Measurements from ENCODE around the gene ARFGEF2. TPM values are rescaled to one million over a fixed set of nuclear protein-coding genes. Genes with fewer than 3 reads are reported as not detected.

Gene ARFGEF2
- total and polyA plus RNA-seq, 2 of the 4 experiments (the other 2 are of a cell fraction) = 10.3 to 39.1 TPM

- no TSS peak for BruUV-seq (replicated peaks)
- ChIA-PET POLR2A (ENCODE audit: unreplicated experiment) (interaction anchor here (0.7 kb wide), 1 partner anchor 1627 kb away, joined by 3 read pairs; no protein-coding TSS in a partner anchor), CTCF (no interaction called here)
- Histone ChIP-seq H2BK5ac (ENCODE audit: low read depth, low read length, poor library complexity, severe bottlenecking) (peak overlapping the region; percentile 76), H2BK20ac (ENCODE audit: low read depth, low read length) (peak overlapping the region; percentile 92), H3K27ac (ENCODE audit: insufficient read depth, low read length) (no peak overlapping the region; the same call in 1 of the 2 replicates), H3K27me3 (ENCODE audit: control insufficient read depth, insufficient read depth, low read length) (no peaks in the 10 kb centered on the region), H3K18ac (ENCODE audit: low read depth, low read length) (no peak overlapping the region; the same call in 1 of the 2 replicates), H3K4me1 (ENCODE audit: control insufficient read depth, insufficient read depth, low read length) (peaks cover 21% of the 10 kb centered on the region), H2AK5ac (ENCODE audit: low read depth, low read length) (peak overlapping the region; percentile 96), H4K5ac (ENCODE audit: low read depth, low read length) (peak overlapping the region; percentile 31; the same call in 1 of the 2 replicates), H3K23ac (ENCODE audit: low read depth, low read length) (peak overlapping the region; percentile 56; the same call in 1 of the 2 replicates), H4K91ac (ENCODE audit: insufficient read depth, low read depth, low read length) (peak overlapping the region; percentile 74), H3K14ac (replicated peaks; ENCODE audit: low read depth, low read length) (peak overlapping the region; percentile 90), H2BK120ac (ENCODE audit: low read depth, low read length) (peak overlapping the region; percentile 87), H3K9me1 (ENCODE audit: insufficient read depth, low read length) (peaks cover 27% of the 10 kb centered on the region), H2AK9ac (replicated peaks; ENCODE audit: low read depth, low read length, poor library complexity) (peak overlapping the region; percentile 91), H2AFZ (replicated peaks; ENCODE audit: low read length, poor library complexity) (peak overlapping the region; percentile 23), H4K8ac (ENCODE audit: low read depth in 2 of 2, low read length in 2 of 2) (peak overlapping the region; percentile 69 to 75; a peak in 3 of 4 replicates), H3K36me3 (ENCODE audit: control insufficient read depth, insufficient read depth, low read length) (no peaks in the 10 kb centered on the region), H3K56ac (ENCODE audit: extremely low read depth, insufficient read depth, low read length) (no peak overlapping the region; the same call in 1 of the 2 replicates), H3K9ac (ENCODE audit: low read depth, low read length) (no peak overlapping the region), H3K4me2 (ENCODE audit: low read depth, low read length) (peak overlapping the region; percentile 27; the same call in 1 of the 2 replicates), H3K4me3 (ENCODE audit: insufficient read depth, low read depth, low read length) (no peak overlapping the region), H3K9me3 (ENCODE audit: control insufficient read depth, insufficient read depth, low read length) (no peaks in the 10 kb centered on the region), H3K79me1 (ENCODE audit: low read depth in 1 of 2, low read length in 2 of 2) (peaks cover 42 to 71% of the 10 kb centered on the region in 2 experiments), H3K4ac (ENCODE audit: low read depth, low read length) (peak overlapping the region; percentile 86), H4K20me1 (ENCODE audit: insufficient read depth, low read length) (peaks cover 54% of the 10 kb centered on the region), H2BK15ac (ENCODE audit: low read depth, low read length) (peak overlapping the region; percentile 80; the same call in 2 of the 3 replicates)
- in situ Hi-C loops (cut with MboI; ENCODE audit: low sequenced_read_pairs) = no loop called here
- WGBS, 2 experiments (ENCODE audit: extremely low coverage in 2 of 2, insufficient read length in 1 of 2) = 100% methylated on average over 2 of the region's 15 CpGs; no CpG with 5 or more reads in 1 of the 2 experiments
- intact Hi-C loops (cut with micrococcal nuclease) = no loop called here
- ATAC-seq (ENCODE audit: low read depth) = no peak
- dilution Hi-C loops (cut with HindIII; ENCODE audit: low sequenced_read_pairs, unreplicated experiment) = no loop called here
- TF ChIP-seq USF2 (IDR thresholded peaks at IDR 0.05; ENCODE audit: low read depth, low read length) = no peak
- TF ChIP-seq BHLHE40 (IDR thresholded peaks at IDR 0.05; ENCODE audit: low read depth, low read length) = no peak
- no peak for TF ChIP-seq NFE2L2 (IDR thresholded peaks at IDR 0.05; ENCODE audit: low read depth, low read length)
- no peak for TF ChIP-seq SMC3 (IDR thresholded peaks at IDR 0.05; ENCODE audit: low read depth, low read length)
- TF ChIP-seq RFX5 (IDR thresholded peaks at IDR 0.05; ENCODE audit: low read depth, low read length) = no peak
- no peak for TF ChIP-seq MAZ (IDR thresholded peaks at IDR 0.05; ENCODE audit: borderline replicate concordance, low read depth, low read length)
- TF ChIP-seq MAFK (IDR thresholded peaks at IDR 0.05; ENCODE audit: low read depth, low read length) = no peak
- no peak for TF ChIP-seq CHD1 (IDR thresholded peaks at IDR 0.05; ENCODE audit: low read depth, low read length)
- TF ChIP-seq FOS (IDR thresholded peaks at IDR 0.05; ENCODE audit: low read depth, low read length) = no peak
- TF ChIP-seq POLR2A (IDR thresholded peaks at IDR 0.05; ENCODE audit: low read depth, low read length) = no peak
- TF ChIP-seq RCOR1 (IDR thresholded peaks at IDR 0.05; ENCODE audit: insufficient replicate concordance, low read length) = no peak
- no peak for TF ChIP-seq ELK1 (IDR thresholded peaks at IDR 0.05; ENCODE audit: borderline replicate concordance, low read depth, low read length)
- DNase-seq = no peak
These were observed 11.7 kb downstream of the ARFGEF2 start for GRCh38 chr20:48933017-48933766.

Data from IMR-90 (cell line).